HEK293 (cell line): ENCODE results near the gene CADPS2.
A peak's percentile ranks its signal among the peaks of the same experiment; 100 is the strongest.

Experiments
- CTCF ChIA-PET: fragments of 350-600 bp; formaldehyde crosslinking; extraction: SDS; loops from one replicate; lab custom pipeline; 2021; ENCODE audit warnings: antibody characterized with exemption; lab: Yijun Ruan, JAX
- POLR2A ChIA-PET: fragments of 300-600 bp; formaldehyde crosslinking; extraction: SDS; loops from one replicate; lab custom pipeline; 2020; ENCODE audit warnings: antibody characterized with exemption, inconsistent platforms; lab: Yijun Ruan, JAX
- H3K27ac ChIP-seq: fragments of 200-500 bp; sonication (Bioruptor generic); 2 replicates; pipeline ENCODE4 v1.5.1; 2014; ENCODE audit warnings: low read depth, low read length, control low read depth, inconsistent platforms; ENCODE audit errors: extremely low read depth
- H3K36me3 ChIP-seq, 2 experiments: fragments of 200-500 bp in 1 of 2; sonication (Bioruptor generic) in 1 of 2; 1 replicate in 1 of 2; 2 replicates in 1 of 2; pipeline ENCODE4 v1.5.1; 2014 to 2017; ENCODE audit warnings: inconsistent platforms in 2 of 2, low read length in 2 of 2; ENCODE audit not compliant: control insufficient read depth in 2 of 2, insufficient read depth in 1 of 2
- H3K4me1 ChIP-seq: fragments of 200-500 bp; sonication (Bioruptor generic); 2 replicates; pipeline ENCODE4 v1.5.1; 2014; ENCODE audit warnings: mild to moderate bottlenecking, low read length, inconsistent platforms; ENCODE audit not compliant: control insufficient read depth, insufficient read depth
- H3K4me3 ChIP-seq: 2 replicates; pipeline ENCODE4 v1.5.1; 2011; ENCODE audit warnings: low read depth, mild to moderate bottlenecking, control low read depth, low read length, moderate library complexity
- H3K9me3 ChIP-seq: fragments of 200-500 bp; sonication (Bioruptor generic); 2 replicates; pipeline ENCODE4 v1.5.1; 2014; ENCODE audit warnings: low read depth, low read length, inconsistent platforms; ENCODE audit not compliant: control insufficient read depth, insufficient read depth
- BCL11A ChIP-seq: fragments of 450-650 bp; formaldehyde crosslinking; IDR thresholded peaks from 2 replicates; pipeline ENCODE4 v1.5.1; 2016; ENCODE audit warnings: low read depth, missing biosample characterization, missing genetic modification characterization
- ELK4 ChIP-seq: IDR thresholded peaks from 2 replicates; pipeline ENCODE4 v1.6.1; 2011; ENCODE audit warnings: mild to moderate bottlenecking, low read depth, low read length, borderline replicate concordance
- FEZF1 ChIP-seq: fragments of 450-650 bp; formaldehyde crosslinking; IDR thresholded peaks from 2 replicates; pipeline ENCODE4 v1.5.1; 2016; ENCODE audit warnings: missing biosample characterization, missing genetic modification characterization
- GLI4 ChIP-seq: fragments of 450-650 bp; formaldehyde crosslinking; IDR thresholded peaks from 2 replicates; pipeline ENCODE4 v1.5.1; 2016; ENCODE audit warnings: missing biosample characterization, missing genetic modification characterization
- GLIS1 ChIP-seq: fragments of 450-650 bp; formaldehyde crosslinking; IDR thresholded peaks from 2 replicates; pipeline ENCODE4 v1.5.1; 2016; ENCODE audit warnings: missing biosample characterization, missing genetic modification characterization
- KLF8 ChIP-seq: fragments of 450-650 bp; formaldehyde crosslinking; IDR thresholded peaks from 2 replicates; pipeline ENCODE4 v1.5.1; 2016; ENCODE audit warnings: missing biosample characterization, missing genetic modification characterization
- KLF9 ChIP-seq: fragments of 450-650 bp; formaldehyde crosslinking; IDR thresholded peaks from 2 replicates; pipeline ENCODE4 v1.5.1; 2016; ENCODE audit warnings: missing biosample characterization, missing genetic modification characterization, low read depth
- MEIS1 ChIP-seq: sonication (generic); formaldehyde crosslinking; IDR thresholded peaks from 2 replicates; pipeline ENCODE4 v1.8.1; 2022; ENCODE audit warnings: missing genetic modification reagents, mild to moderate bottlenecking, borderline replicate concordance
- SP2 ChIP-seq: fragments of 450-650 bp; formaldehyde crosslinking; IDR thresholded peaks from 2 replicates; pipeline ENCODE4 v1.5.1; 2016; ENCODE audit warnings: missing biosample characterization, missing genetic modification characterization
- WT1 ChIP-seq: fragments of 450-650 bp; formaldehyde crosslinking; IDR thresholded peaks from 2 replicates; pipeline ENCODE4 v1.5.1; 2016; ENCODE audit warnings: missing biosample characterization, missing genetic modification characterization
- ZBTB20 ChIP-seq: fragments of 450-650 bp; formaldehyde crosslinking; IDR thresholded peaks from 2 replicates; pipeline ENCODE4 v1.5.1; 2016; ENCODE audit warnings: missing biosample characterization, missing genetic modification characterization
- ZBTB26 ChIP-seq: fragments of 450-650 bp; formaldehyde crosslinking; optimal IDR thresholded peaks from 2 replicates; pipeline ENCODE3; 2016; ENCODE audit warnings: missing biosample characterization, mild to moderate bottlenecking, missing genetic modification characterization
- ZBTB48 ChIP-seq: fragments of 450-650 bp; formaldehyde crosslinking; IDR thresholded peaks from 2 replicates; pipeline ENCODE4 v1.5.1; 2016; ENCODE audit warnings: missing biosample characterization, missing genetic modification characterization
- ZEB2 ChIP-seq: fragments of 450-650 bp; formaldehyde crosslinking; IDR thresholded peaks from 2 replicates; pipeline ENCODE4 v1.5.1; 2016; ENCODE audit warnings: missing biosample characterization, missing genetic modification characterization
- ZFHX2 ChIP-seq: fragments of 450-650 bp; formaldehyde crosslinking; conservative IDR thresholded peaks from 2 replicates; pipeline ENCODE4 v1.5.1; 2016; ENCODE audit warnings: missing biosample characterization, missing genetic modification characterization
- ZFP41 ChIP-seq: fragments of 450-650 bp; formaldehyde crosslinking; IDR thresholded peaks from 2 replicates; pipeline ENCODE4 v1.5.1; 2016; ENCODE audit warnings: missing biosample characterization, missing genetic modification characterization, borderline replicate concordance
- ZNF121 ChIP-seq: fragments of 450-650 bp; formaldehyde crosslinking; IDR thresholded peaks from 2 replicates; pipeline ENCODE4 v1.5.1; 2016; ENCODE audit warnings: missing biosample characterization, missing genetic modification characterization
- ZNF132 ChIP-seq: fragments of 450-650 bp; formaldehyde crosslinking; IDR thresholded peaks from 2 replicates; pipeline ENCODE4 v1.5.1; 2017; ENCODE audit warnings: missing biosample characterization, missing genetic modification characterization, borderline replicate concordance
- ZNF24 ChIP-seq: fragments of 450-650 bp; formaldehyde crosslinking; IDR thresholded peaks from 2 replicates; pipeline ENCODE4 v1.5.1; 2016; ENCODE audit warnings: missing biosample characterization, missing genetic modification characterization
- ZNF292 ChIP-seq: fragments of 450-650 bp; formaldehyde crosslinking; IDR thresholded peaks from 2 replicates; pipeline ENCODE4 v1.5.1; 2016; ENCODE audit warnings: low read depth, missing biosample characterization, missing genetic modification characterization, borderline replicate concordance
- ZNF394 ChIP-seq: fragments of 450-650 bp; formaldehyde crosslinking; IDR thresholded peaks from 2 replicates; pipeline ENCODE4 v1.5.1; 2016; ENCODE audit warnings: missing biosample characterization, missing genetic modification characterization, mild to moderate bottlenecking, moderate library complexity, borderline replicate concordance
- ZNF514 ChIP-seq: fragments of 450-650 bp; formaldehyde crosslinking; IDR thresholded peaks from 2 replicates; pipeline ENCODE4 v1.5.1; 2016; ENCODE audit warnings: missing biosample characterization, missing genetic modification characterization
- ZNF600 ChIP-seq: fragments of 450-650 bp; formaldehyde crosslinking; IDR thresholded peaks from 2 replicates; pipeline ENCODE4 v1.5.1; 2016; ENCODE audit warnings: missing biosample characterization, missing genetic modification characterization
- ZNF610 ChIP-seq: fragments of 450-650 bp; formaldehyde crosslinking; IDR thresholded peaks from 2 replicates; pipeline ENCODE4 v1.5.1; 2016; ENCODE audit warnings: missing biosample characterization, missing genetic modification characterization, borderline replicate concordance
- ZNF624 ChIP-seq: fragments of 450-650 bp; formaldehyde crosslinking; IDR thresholded peaks from 2 replicates; pipeline ENCODE4 v1.5.1; 2017; ENCODE audit warnings: missing biosample characterization, missing genetic modification characterization

The CADPS2 gene

DNA sequence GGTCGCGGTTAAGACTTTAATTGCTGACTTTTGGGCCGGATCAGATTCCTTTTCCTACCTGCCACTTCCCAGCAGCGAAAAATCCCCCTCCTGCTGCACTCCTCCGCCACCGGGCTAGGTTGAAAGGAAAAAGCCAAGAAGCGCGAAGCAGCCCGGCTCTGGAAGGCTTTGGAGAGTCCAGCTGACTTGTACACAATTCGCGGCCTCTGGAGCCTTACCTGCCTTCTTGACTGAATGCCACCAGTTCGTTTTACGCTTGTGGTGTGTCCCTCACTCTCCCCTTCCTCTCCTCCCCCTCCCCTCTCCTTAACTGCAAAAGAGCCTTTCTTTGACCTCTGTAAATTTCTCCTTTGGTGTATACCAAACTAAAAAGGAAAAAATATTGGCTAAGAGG, 579.0 kb downstream of the CADPS2 start:
- H3K4me3 ChIP-seq, result no peak overlapping the region
- no peaks in the 10 kb centered on the region for H3K9me3 ChIP-seq
- no peaks in the 10 kb centered on the region for H3K4me1 ChIP-seq
- no peaks in the 10 kb centered on the region for H3K36me3 ChIP-seq
- no peak overlapping the region for H3K27ac ChIP-seq
- ChIA-PET POLR2A (no interaction called here), CTCF (no interaction called here)
- TF ChIP-seq MEIS1 (CRISPR knock-in tag) (no peak), SP2 (tag by site-specific recombination) (no peak), ZNF624 (tag by site-specific recombination) (no peak)
- TF ChIP-seq, all 188 proteins: peak for 0

DNA sequence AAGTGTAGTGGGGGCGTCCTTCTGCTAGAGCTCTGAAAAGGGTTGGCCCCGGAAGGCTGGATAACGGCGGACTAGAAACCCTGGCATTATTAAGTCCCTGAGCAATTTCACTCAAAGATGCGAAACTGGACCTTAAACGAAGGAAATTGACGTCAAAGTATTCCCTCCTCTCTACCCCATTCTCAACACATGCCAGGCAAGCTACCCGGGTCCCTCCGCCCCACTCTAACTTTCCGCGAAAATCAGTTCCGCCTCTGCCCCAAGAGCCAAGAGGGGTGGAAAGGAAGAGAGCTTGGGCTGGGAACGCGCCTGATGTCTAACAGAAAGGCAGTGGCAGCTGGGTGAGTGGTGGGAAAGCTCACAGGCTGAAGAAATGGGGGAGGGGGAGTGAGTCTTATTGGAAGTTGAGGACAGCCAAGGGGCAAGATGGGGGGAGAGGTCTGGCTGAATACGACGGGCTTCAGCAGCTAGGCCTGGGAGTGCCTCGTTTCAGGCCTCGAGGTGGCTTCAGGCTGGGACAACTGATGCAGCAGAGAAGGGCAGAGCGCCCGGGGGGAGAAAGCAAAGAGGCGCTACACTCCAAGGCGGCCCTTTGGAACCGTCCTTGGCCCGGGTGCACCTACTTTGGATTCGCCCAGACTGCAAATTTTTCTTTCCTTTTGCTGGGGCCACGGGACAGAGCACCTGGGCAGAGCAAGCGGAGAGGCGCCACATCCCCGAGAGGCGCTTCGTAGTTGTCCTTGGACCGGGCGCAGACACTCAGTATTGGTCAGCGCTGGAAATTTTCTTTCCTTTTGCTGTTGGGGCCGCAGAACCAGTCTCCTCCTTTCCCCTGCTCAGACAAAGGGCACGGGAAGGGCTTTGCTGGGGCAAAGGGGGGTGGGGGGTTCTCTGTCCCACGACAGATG, 579.7 kb downstream of the CADPS2 start:
- no peaks in the 10 kb centered on the region for H3K4me1 ChIP-seq
- no peak overlapping the region; the same call in 1 of the 2 replicates for H3K27ac ChIP-seq
- H3K9me3 ChIP-seq, result no peaks in the 10 kb centered on the region
- TF ChIP-seq KLF9 (tag by site-specific recombination), result no peak
- no peak for TF ChIP-seq ZNF394 (tag by site-specific recombination)
- TF ChIP-seq ZNF514 (tag by site-specific recombination), result no peak
- no peak for TF ChIP-seq ZNF121 (tag by site-specific recombination)
- TF ChIP-seq ZBTB48 (tag by site-specific recombination), result no peak
- no peak for TF ChIP-seq ZNF292
- no peak for TF ChIP-seq ZNF24 (tag by site-specific recombination)
- no peak for TF ChIP-seq WT1
- no peak for TF ChIP-seq ZFP41
- TF ChIP-seq ELK4, result no peak
- no peak for TF ChIP-seq GLIS1 (tag by site-specific recombination)
- no peak for TF ChIP-seq BCL11A
- ChIA-PET POLR2A (no interaction called here), CTCF (interaction anchor here (0.5 to 0.9 kb wide), 2 partner anchors 23 to 39 kb away, joined by 3 to 4 read pairs; no protein-coding TSS in a partner anchor)
- H3K4me3 ChIP-seq, result peak overlapping the region; percentile 64
- H3K36me3 ChIP-seq, result no peaks in the 10 kb centered on the region

GRCh38 chr7:122305475-122306319, 580.6 kb downstream of the CADPS2 start:
- no peaks in the 10 kb centered on the region for H3K4me1 ChIP-seq
- peak overlapping the region; percentile 64 for H3K4me3 ChIP-seq
- H3K9me3 ChIP-seq, result no peaks in the 10 kb centered on the region
- ChIA-PET CTCF (interaction anchor here (0.5 to 0.9 kb wide), 4 partner anchors 24 to 246 kb away, joined by 3 to 4 read pairs (median 3); no protein-coding TSS in a partner anchor), POLR2A (interaction anchor here (0.7 kb wide), 1 partner anchor 10 kb away, joined by 4 read pairs; no protein-coding TSS in a partner anchor)
- H3K36me3 ChIP-seq, result no peaks in the 10 kb centered on the region
- H3K27ac ChIP-seq, result peak overlapping the region; percentile 53; the same call in 1 of the 2 replicates
- TF ChIP-seq KLF8 (tag by site-specific recombination) (peak; percentile 47; the same call in 1 of the 2 replicates), GLI4 (no peak), ZNF132 (tag by site-specific recombination) (no peak), FEZF1 (tag by site-specific recombination) (no peak), ZBTB26 (tag by site-specific recombination) (peak; percentile 96), ZNF610 (tag by site-specific recombination) (peak; percentile 44; the same call in 1 of the 2 replicates), ZEB2 (tag by site-specific recombination) (peak; percentile 50; the same call in 1 of the 2 replicates), ZNF600 (tag by site-specific recombination) (peak; percentile 56), ZFHX2 (tag by site-specific recombination) (peak; percentile 73), ZBTB20 (tag by site-specific recombination) (peak; percentile 63; the same call in 1 of the 2 replicates)
